WTC11 (cell line): ENCODE measurements around the gene AREL1. TPM values are rescaled to one million over a fixed set of nuclear protein-coding genes. Genes with fewer than 3 reads are reported as not detected.

Experiments used
- ATAC-seq: fragments of 200-7000 bp; cut with Tn5 transposase; 2 replicates; pipeline ENCODE4 v1.10.0; 2021; ENCODE audit warnings: mild to moderate bottlenecking, moderate library complexity
- CTCF ChIA-PET: fragments of 300-600 bp; sonication (Branson Sonifier 250); formaldehyde crosslinking; loops from one replicate; lab custom pipeline; 2021; ENCODE audit warnings: antibody characterized with exemption; lab: Charles Lee
- POLR2A ChIA-PET: fragments of 350-600 bp; sonication (Branson Sonifier 250); formaldehyde crosslinking; loops from one replicate; lab custom pipeline; 2021; ENCODE audit warnings: antibody characterized with exemption; lab: Charles Lee
- DNase-seq: peaks from one replicate; pipeline ENCODE4 v3.0.0; 2021; ENCODE audit warnings: low spot score
- H3K27ac Mint-ChIP-seq: 2 replicates; pipeline ENCODE4 v1.8.0; 2021; ENCODE audit warnings: mixed read lengths
- H3K27me3 Mint-ChIP-seq: 2 replicates; pipeline ENCODE4 v1.8.0; 2021; ENCODE audit warnings: low read depth, mild to moderate bottlenecking, moderate library complexity, mixed read lengths
- H3K36me3 Mint-ChIP-seq: 2 replicates; pipeline ENCODE4 v1.8.0; 2021; ENCODE audit warnings: mixed read lengths
- H3K4me1 Mint-ChIP-seq: 2 replicates; pipeline ENCODE4 v1.8.0; 2022; ENCODE audit warnings: mixed read lengths
- H3K4me3 Mint-ChIP-seq: 2 replicates; pipeline ENCODE4 v1.8.0; 2021; ENCODE audit warnings: mild to moderate bottlenecking, moderate library complexity, mixed read lengths
- H3K9me3 Mint-ChIP-seq: 2 replicates; pipeline ENCODE4 v1.8.0; 2021; ENCODE audit warnings: mixed read lengths
- ATF1 ChIP-seq: sonication (generic); formaldehyde crosslinking; IDR thresholded peaks from 2 replicates; pipeline ENCODE4 v1.8.1; 2023; ENCODE audit warnings: mild to moderate bottlenecking, moderate library complexity, missing genetic modification reagents
- EMX1 ChIP-seq: fragments of 250-450 bp; sonication (Bioruptor Pico); IDR thresholded peaks from 2 replicates; pipeline ENCODE4 v1.8.0; 2021; ENCODE audit warnings: mild to moderate bottlenecking
- GTF2I ChIP-seq: fragments of 250-450 bp; sonication (Bioruptor Pico); conservative IDR thresholded peaks from 2 replicates; pipeline ENCODE4 v1.4.0; 2021; ENCODE audit warnings: mild to moderate bottlenecking
- HMGA2 ChIP-seq: fragments of 250-450 bp; sonication (Bioruptor Pico); IDR thresholded peaks from 2 replicates; pipeline ENCODE4 v1.4.0; 2021; ENCODE audit warnings: mild to moderate bottlenecking, moderate library complexity
- MXD4 ChIP-seq: fragments of 250-450 bp; sonication (Bioruptor Pico); IDR thresholded peaks from 2 replicates; pipeline ENCODE4 v1.8.0; 2021; ENCODE audit warnings: mild to moderate bottlenecking, moderate library complexity, borderline replicate concordance
- RELA ChIP-seq: sonication (generic); formaldehyde crosslinking; IDR thresholded peaks from 2 replicates; pipeline ENCODE4 v1.8.1; 2022; ENCODE audit warnings: missing genetic modification reagents, mild to moderate bottlenecking, borderline replicate concordance
- RORB ChIP-seq: fragments of 250-450 bp; sonication (Bioruptor Pico); IDR thresholded peaks from 2 replicates; pipeline ENCODE4 v1.9.0; 2021; ENCODE audit warnings: mild to moderate bottlenecking
- ZNF317 ChIP-seq: sonication (generic); formaldehyde crosslinking; IDR thresholded peaks from 2 replicates; pipeline ENCODE4 v1.8.1; 2023; ENCODE audit warnings: low read depth, mild to moderate bottlenecking, moderate library complexity, missing genetic modification reagents, borderline replicate concordance
- ZNF423 ChIP-seq: fragments of 250-450 bp; sonication (Bioruptor Pico); IDR thresholded peaks from 2 replicates; pipeline ENCODE4 v2.1.2; 2022; ENCODE audit warnings: mild to moderate bottlenecking, moderate library complexity
- total RNA-seq: library from RNA; stranded (reverse); gene quantifications from 3 replicates; pipeline ENCODE4 v1.2.3, GENCODE V29; 2021
- TF ChIP-seq, protein P1 (sequence below): sonication (generic); formaldehyde crosslinking; IDR thresholded peaks from 2 replicates; pipeline ENCODE4 v1.8.1; 2023; ENCODE audit warnings: mild to moderate bottlenecking, missing genetic modification reagents
- TF ChIP-seq, protein P2 (sequence below): sonication (generic); formaldehyde crosslinking; conservative IDR thresholded peaks from 2 replicates; pipeline ENCODE4 v1.8.1; 2023; ENCODE audit warnings: mild to moderate bottlenecking, low read depth, missing genetic modification reagents, moderate library complexity
- TF ChIP-seq, protein P3 (sequence below): sonication (generic); formaldehyde crosslinking; IDR thresholded peaks from 2 replicates; pipeline ENCODE4 v1.8.1; 2023; ENCODE audit warnings: mild to moderate bottlenecking, missing genetic modification reagents, borderline replicate concordance
- TF ChIP-seq, protein P4 (sequence below): sonication (generic); formaldehyde crosslinking; IDR thresholded peaks from 2 replicates; pipeline ENCODE4 v1.8.0; 2022; ENCODE audit warnings: mild to moderate bottlenecking, missing genetic modification reagents
- TF ChIP-seq, protein P5 (sequence below): sonication (generic); formaldehyde crosslinking; IDR thresholded peaks from 2 replicates; pipeline ENCODE4 v1.8.1; 2022; ENCODE audit warnings: missing genetic modification reagents, borderline replicate concordance
- TF ChIP-seq, protein P6 (sequence below): fragments of 250-450 bp; sonication (Bioruptor Pico); IDR thresholded peaks from 2 replicates; pipeline ENCODE4 v1.9.0; 2021; ENCODE audit warnings: mild to moderate bottlenecking

AREL1 gene
- total RNA-seq, 1 experiment from 2014 or later: 37.0 TPM

DNA sequence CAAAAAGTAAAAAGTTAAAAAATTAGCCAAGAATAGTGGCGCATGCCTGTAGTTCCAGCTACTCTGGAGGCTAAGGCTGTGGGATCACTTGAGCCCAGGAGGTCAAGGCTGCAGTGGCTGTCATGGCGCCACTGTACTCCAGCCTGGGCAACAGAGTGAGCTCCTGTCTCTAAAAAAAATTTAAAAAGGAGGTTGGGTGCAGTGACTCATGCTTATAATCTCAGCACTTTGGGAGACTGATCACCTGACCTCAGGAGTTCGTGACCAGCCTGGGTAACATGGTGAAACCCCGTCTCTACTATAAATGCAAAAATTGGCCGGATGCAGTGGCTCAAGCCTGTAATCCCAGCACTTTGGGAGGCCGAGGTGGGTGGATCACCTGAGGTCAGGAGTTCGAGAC, 42.0 kb upstream of the AREL1 start:
- Mint-ChIP-seq H3K36me3 (peaks cover 11% of the 10 kb centered on the region), H3K27ac (no peak overlapping the region), H3K4me3 (no peak overlapping the region), H3K4me1 (no peaks in the 10 kb centered on the region), H3K27me3 (peaks cover 4% of the 10 kb centered on the region), H3K9me3 (peaks cover 18% of the 10 kb centered on the region)
- DNase-seq (no peak), ATAC-seq (no peak)
- CTCF ChIA-PET: no interaction called here
- POLR2A ChIA-PET: no interaction called here
- TF ChIP-seq ZNF423 (CRISPR knock-in tag): no peak
- TF ChIP-seq, protein P1, sequence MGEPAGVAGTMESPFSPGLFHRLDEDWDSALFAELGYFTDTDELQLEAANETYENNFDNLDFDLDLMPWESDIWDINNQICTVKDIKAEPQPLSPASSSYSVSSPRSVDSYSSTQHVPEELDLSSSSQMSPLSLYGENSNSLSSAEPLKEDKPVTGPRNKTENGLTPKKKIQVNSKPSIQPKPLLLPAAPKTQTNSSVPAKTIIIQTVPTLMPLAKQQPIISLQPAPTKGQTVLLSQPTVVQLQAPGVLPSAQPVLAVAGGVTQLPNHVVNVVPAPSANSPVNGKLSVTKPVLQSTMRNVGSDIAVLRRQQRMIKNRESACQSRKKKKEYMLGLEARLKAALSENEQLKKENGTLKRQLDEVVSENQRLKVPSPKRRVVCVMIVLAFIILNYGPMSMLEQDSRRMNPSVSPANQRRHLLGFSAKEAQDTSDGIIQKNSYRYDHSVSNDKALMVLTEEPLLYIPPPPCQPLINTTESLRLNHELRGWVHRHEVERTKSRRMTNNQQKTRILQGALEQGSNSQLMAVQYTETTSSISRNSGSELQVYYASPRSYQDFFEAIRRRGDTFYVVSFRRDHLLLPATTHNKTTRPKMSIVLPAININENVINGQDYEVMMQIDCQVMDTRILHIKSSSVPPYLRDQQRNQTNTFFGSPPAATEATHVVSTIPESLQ (CRISPR knock-in tag): no peak
- TF ChIP-seq ATF1 (CRISPR knock-in tag): no peak
- TF ChIP-seq, protein P2, sequence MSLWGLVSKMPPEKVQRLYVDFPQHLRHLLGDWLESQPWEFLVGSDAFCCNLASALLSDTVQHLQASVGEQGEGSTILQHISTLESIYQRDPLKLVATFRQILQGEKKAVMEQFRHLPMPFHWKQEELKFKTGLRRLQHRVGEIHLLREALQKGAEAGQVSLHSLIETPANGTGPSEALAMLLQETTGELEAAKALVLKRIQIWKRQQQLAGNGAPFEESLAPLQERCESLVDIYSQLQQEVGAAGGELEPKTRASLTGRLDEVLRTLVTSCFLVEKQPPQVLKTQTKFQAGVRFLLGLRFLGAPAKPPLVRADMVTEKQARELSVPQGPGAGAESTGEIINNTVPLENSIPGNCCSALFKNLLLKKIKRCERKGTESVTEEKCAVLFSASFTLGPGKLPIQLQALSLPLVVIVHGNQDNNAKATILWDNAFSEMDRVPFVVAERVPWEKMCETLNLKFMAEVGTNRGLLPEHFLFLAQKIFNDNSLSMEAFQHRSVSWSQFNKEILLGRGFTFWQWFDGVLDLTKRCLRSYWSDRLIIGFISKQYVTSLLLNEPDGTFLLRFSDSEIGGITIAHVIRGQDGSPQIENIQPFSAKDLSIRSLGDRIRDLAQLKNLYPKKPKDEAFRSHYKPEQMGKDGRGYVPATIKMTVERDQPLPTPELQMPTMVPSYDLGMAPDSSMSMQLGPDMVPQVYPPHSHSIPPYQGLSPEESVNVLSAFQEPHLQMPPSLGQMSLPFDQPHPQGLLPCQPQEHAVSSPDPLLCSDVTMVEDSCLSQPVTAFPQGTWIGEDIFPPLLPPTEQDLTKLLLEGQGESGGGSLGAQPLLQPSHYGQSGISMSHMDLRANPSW (CRISPR knock-in tag): no peak
- TF ChIP-seq EMX1 (CRISPR knock-in tag): no peak
- TF ChIP-seq, protein P3, sequence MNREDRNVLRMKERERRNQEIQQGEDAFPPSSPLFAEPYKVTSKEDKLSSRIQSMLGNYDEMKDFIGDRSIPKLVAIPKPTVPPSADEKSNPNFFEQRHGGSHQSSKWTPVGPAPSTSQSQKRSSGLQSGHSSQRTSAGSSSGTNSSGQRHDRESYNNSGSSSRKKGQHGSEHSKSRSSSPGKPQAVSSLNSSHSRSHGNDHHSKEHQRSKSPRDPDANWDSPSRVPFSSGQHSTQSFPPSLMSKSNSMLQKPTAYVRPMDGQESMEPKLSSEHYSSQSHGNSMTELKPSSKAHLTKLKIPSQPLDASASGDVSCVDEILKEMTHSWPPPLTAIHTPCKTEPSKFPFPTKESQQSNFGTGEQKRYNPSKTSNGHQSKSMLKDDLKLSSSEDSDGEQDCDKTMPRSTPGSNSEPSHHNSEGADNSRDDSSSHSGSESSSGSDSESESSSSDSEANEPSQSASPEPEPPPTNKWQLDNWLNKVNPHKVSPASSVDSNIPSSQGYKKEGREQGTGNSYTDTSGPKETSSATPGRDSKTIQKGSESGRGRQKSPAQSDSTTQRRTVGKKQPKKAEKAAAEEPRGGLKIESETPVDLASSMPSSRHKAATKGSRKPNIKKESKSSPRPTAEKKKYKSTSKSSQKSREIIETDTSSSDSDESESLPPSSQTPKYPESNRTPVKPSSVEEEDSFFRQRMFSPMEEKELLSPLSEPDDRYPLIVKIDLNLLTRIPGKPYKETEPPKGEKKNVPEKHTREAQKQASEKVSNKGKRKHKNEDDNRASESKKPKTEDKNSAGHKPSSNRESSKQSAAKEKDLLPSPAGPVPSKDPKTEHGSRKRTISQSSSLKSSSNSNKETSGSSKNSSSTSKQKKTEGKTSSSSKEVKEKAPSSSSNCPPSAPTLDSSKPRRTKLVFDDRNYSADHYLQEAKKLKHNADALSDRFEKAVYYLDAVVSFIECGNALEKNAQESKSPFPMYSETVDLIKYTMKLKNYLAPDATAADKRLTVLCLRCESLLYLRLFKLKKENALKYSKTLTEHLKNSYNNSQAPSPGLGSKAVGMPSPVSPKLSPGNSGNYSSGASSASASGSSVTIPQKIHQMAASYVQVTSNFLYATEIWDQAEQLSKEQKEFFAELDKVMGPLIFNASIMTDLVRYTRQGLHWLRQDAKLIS (CRISPR knock-in tag): no peak
- TF ChIP-seq ZNF317: no peak
- no peak for TF ChIP-seq MXD4 (CRISPR knock-in tag)
- no peak for TF ChIP-seq RELA
- TF ChIP-seq, protein P4, sequence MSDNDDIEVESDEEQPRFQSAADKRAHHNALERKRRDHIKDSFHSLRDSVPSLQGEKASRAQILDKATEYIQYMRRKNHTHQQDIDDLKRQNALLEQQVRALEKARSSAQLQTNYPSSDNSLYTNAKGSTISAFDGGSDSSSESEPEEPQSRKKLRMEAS: no peak
- no peak for TF ChIP-seq RORB (CRISPR knock-in tag)
- no peak for TF ChIP-seq GTF2I (CRISPR knock-in tag)
- TF ChIP-seq, protein P5, sequence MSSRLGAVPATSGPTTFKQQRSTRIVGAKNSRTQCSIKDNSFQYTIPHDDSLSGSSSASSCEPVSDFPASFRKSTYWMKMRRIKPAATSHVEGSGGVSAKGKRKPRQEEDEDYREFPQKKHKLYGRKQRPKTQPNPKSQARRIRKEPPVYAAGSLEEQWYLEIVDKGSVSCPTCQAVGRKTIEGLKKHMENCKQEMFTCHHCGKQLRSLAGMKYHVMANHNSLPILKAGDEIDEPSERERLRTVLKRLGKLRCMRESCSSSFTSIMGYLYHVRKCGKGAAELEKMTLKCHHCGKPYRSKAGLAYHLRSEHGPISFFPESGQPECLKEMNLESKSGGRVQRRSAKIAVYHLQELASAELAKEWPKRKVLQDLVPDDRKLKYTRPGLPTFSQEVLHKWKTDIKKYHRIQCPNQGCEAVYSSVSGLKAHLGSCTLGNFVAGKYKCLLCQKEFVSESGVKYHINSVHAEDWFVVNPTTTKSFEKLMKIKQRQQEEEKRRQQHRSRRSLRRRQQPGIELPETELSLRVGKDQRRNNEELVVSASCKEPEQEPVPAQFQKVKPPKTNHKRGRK (CRISPR knock-in tag): no peak
- TF ChIP-seq, protein P6, sequence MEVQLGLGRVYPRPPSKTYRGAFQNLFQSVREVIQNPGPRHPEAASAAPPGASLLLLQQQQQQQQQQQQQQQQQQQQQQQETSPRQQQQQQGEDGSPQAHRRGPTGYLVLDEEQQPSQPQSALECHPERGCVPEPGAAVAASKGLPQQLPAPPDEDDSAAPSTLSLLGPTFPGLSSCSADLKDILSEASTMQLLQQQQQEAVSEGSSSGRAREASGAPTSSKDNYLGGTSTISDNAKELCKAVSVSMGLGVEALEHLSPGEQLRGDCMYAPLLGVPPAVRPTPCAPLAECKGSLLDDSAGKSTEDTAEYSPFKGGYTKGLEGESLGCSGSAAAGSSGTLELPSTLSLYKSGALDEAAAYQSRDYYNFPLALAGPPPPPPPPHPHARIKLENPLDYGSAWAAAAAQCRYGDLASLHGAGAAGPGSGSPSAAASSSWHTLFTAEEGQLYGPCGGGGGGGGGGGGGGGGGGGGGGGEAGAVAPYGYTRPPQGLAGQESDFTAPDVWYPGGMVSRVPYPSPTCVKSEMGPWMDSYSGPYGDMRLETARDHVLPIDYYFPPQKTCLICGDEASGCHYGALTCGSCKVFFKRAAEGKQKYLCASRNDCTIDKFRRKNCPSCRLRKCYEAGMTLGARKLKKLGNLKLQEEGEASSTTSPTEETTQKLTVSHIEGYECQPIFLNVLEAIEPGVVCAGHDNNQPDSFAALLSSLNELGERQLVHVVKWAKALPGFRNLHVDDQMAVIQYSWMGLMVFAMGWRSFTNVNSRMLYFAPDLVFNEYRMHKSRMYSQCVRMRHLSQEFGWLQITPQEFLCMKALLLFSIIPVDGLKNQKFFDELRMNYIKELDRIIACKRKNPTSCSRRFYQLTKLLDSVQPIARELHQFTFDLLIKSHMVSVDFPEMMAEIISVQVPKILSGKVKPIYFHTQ (CRISPR knock-in tag): no peak
- no peak for TF ChIP-seq HMGA2 (CRISPR knock-in tag)
